Measurements from ENCODE around the gene NRXN2. TPM values are rescaled to one million over a fixed set of nuclear protein-coding genes. Genes with fewer than 3 reads are reported as not detected.

NRXN2 gene
- total and polyA plus RNA-seq, 2 donors (not counting 3 experiments of a cell fraction or from before 2014, with no cell fraction given), result not detected

DNA sequence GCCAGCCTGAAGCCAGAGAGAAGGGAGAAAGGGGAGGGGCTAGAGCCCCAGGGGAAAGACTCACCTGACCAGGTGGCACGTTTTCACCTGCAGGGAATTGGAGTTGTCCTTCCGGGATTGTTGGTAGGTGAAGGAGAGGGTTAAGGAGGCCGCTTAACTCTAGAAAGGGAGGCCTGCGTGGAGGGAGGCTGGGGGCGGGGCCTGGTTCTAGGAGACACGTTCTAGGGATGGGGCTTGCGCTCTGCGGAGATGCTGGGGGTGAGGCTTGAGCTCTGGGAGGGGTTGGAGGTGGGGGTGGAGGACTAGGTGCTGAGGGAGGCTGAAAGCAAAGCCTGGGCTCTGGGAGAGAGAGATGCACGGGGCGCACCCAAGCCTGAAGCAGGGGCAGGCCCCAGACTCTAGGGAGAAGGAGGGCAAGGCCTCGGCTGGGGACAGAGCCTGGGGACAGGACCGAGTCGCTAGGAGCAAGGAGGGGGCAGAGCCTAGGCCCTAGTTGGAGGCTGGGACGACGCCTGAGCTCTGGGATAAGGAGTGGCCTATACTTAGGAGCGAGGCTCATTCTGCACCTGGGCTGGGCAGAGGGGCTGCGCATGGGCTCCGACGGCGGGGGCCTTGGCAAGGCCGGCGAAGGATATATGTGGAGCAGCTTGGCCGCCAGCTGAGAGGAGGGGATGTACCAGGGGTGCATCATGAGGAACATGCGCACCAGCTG, 18.5 kb upstream of the NRXN2 start:
- FAIRE-seq (no peak), DNase-seq (ENCODE audit: low read depth, low spot score) (no peak)
- intact Hi-C loops (cut with micrococcal nuclease) (loop anchor here (1.0 kb wide), 2 partner anchors 53 to 188 kb away; no protein-coding TSS in a partner anchor), dilution Hi-C loops (cut with MboI; ENCODE audit: extremely low pct_ligation_motif_present, low sequenced_read_pairs) (no loop called here)
- H3K9me1 ChIP-seq (replicated peaks; ENCODE audit: control insufficient read depth, extremely low read depth, insufficient read depth, low read length), result no peaks in the 10 kb centered on the region
- no peak for TF ChIP-seq MYC (IDR thresholded peaks at IDR 0.05; ENCODE audit: low read depth, low read length)
- TF ChIP-seq FOS (IDR thresholded peaks at IDR 0.05; ENCODE audit: borderline replicate concordance, insufficient read depth, low read length), result no peak
- TF ChIP-seq EZH2 (IDR thresholded peaks at IDR 0.05; ENCODE audit: borderline replicate concordance, low read depth, low read length, severe bottlenecking), result no peak
- no peak for TF ChIP-seq POLR2A (IDR thresholded peaks at IDR 0.05; ENCODE audit: low read depth, low read length)
- TF ChIP-seq POLR2AphosphoS5 (IDR thresholded peaks at IDR 0.05; ENCODE audit: insufficient read depth, low read depth, low read length), result no peak
- TF ChIP-seq, protein P1, sequence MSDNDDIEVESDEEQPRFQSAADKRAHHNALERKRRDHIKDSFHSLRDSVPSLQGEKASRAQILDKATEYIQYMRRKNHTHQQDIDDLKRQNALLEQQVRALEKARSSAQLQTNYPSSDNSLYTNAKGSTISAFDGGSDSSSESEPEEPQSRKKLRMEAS (IDR thresholded peaks at IDR 0.05; ENCODE audit: insufficient read depth, insufficient read length), result no peak
- H2AFZ ChIP-seq (ENCODE audit: low read depth, low read length), result no peak overlapping the region
- no peak overlapping the region for H3K9ac ChIP-seq (replicated peaks; ENCODE audit: extremely low read depth, insufficient read depth, low read length)
- H4K20me1 ChIP-seq (replicated peaks; ENCODE audit: control insufficient read depth, extremely low read depth, insufficient read depth, low read length), result no peaks in the 10 kb centered on the region
- BruUV-seq (replicated peaks), result no TSS peak
- POLR2A ChIA-PET, result no interaction called here
- H3K79me2 ChIP-seq (ENCODE audit: control insufficient read depth, insufficient read depth, low read length), result no peaks in the 10 kb centered on the region
- peaks cover 27 to 32% of the 10 kb centered on the region in 2 experiments for H3K27me3 ChIP-seq (ENCODE audit: control insufficient read depth in 2 of 2, insufficient read depth in 2 of 2, low read length in 2 of 2)
- H3K9me3 ChIP-seq (replicated peaks; ENCODE audit: control insufficient read depth, insufficient read depth, low read length), result no peaks in the 10 kb centered on the region
- H3K4me1 ChIP-seq (ENCODE audit: control insufficient read depth, extremely low read depth, insufficient read depth, low read length), result peaks cover 13% of the 10 kb centered on the region
- no peak overlapping the region for H3K4me3 ChIP-seq (replicated peaks in 1 of 3; ENCODE audit: insufficient read depth in 1 of 3, low read depth in 1 of 3, low read length in 3 of 3)
- CTCF ChIA-PET, result interaction anchor here (0.6 to 1.8 kb wide), 5 partner anchors 8 to 91 kb away, joined by 3 to 14 read pairs (median 6); no protein-coding TSS in a partner anchor
- H3K27ac ChIP-seq (ENCODE audit: insufficient read depth, low read depth, low read length), result no peak overlapping the region
- no peak overlapping the region for H3K4me2 ChIP-seq (ENCODE audit: insufficient read depth, low read length)
- no peaks in the 10 kb centered on the region for H3K36me3 ChIP-seq (ENCODE audit: control insufficient read depth in 2 of 2, extremely low read depth in 1 of 2, insufficient read depth in 2 of 2, low read length in 2 of 2)

DNA sequence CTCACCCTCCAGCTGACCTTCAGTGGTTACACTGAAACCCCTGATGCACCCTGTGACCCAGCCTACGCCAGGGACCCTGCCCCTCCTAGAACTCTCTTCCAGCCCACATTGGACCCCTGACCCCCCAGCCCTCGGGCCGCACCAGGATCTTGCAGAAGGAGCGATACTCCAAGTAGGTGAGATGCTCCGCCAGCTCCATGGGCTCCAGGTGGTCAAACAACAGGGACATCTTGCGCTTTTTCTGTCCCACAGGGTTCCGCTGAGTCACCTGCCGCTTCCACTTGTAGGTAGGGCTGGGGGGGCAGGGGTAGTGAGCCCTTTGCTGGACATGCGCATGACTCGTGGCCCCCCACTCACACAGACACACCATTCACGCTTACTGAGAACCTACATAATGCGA, 16.9 kb upstream of the NRXN2 start:
- BruUV-seq (replicated peaks), result no TSS peak
- POLR2A ChIA-PET, result no interaction called here

More for the DNA sequence above, 16.9 kb upstream of the NRXN2 start:
- H3K27ac ChIP-seq (ENCODE audit: insufficient read depth, low read depth, low read length), result no peak overlapping the region
- FAIRE-seq (no peak), DNase-seq (ENCODE audit: low read depth, low spot score) (no peak)
- H3K36me3 ChIP-seq (ENCODE audit: control insufficient read depth in 2 of 2, extremely low read depth in 1 of 2, insufficient read depth in 2 of 2, low read length in 2 of 2), result no peaks in the 10 kb centered on the region
- H3K79me2 ChIP-seq (ENCODE audit: control insufficient read depth, insufficient read depth, low read length), result no peaks in the 10 kb centered on the region
- H3K27me3 ChIP-seq (ENCODE audit: control insufficient read depth in 2 of 2, insufficient read depth in 2 of 2, low read length in 2 of 2), result peaks cover 26 to 27% of the 10 kb centered on the region in 2 experiments
- dilution Hi-C loops (cut with MboI; ENCODE audit: extremely low pct_ligation_motif_present, low sequenced_read_pairs), result no loop called here
- no peaks in the 10 kb centered on the region for H3K9me1 ChIP-seq (replicated peaks; ENCODE audit: control insufficient read depth, extremely low read depth, insufficient read depth, low read length)
- H3K9ac ChIP-seq (replicated peaks; ENCODE audit: extremely low read depth, insufficient read depth, low read length), result no peak overlapping the region
- CTCF ChIA-PET, result interaction anchor here (0.9 to 2.3 kb wide), 5 partner anchors 10 to 89 kb away, joined by 3 to 16 read pairs (median 4); no protein-coding TSS in a partner anchor
- H4K20me1 ChIP-seq (replicated peaks; ENCODE audit: control insufficient read depth, extremely low read depth, insufficient read depth, low read length), result no peaks in the 10 kb centered on the region
- intact Hi-C loops (cut with micrococcal nuclease), result no loop called here
- no peak overlapping the region for H3K4me3 ChIP-seq (replicated peaks in 1 of 3; ENCODE audit: insufficient read depth in 1 of 3, low read depth in 1 of 3, low read length in 3 of 3)
- no peak overlapping the region for H3K4me2 ChIP-seq (ENCODE audit: insufficient read depth, low read length)
- H2AFZ ChIP-seq (ENCODE audit: low read depth, low read length), result no peak overlapping the region
- TF ChIP-seq MYC (IDR thresholded peaks at IDR 0.05; ENCODE audit: low read depth, low read length), result no peak
- H3K9me3 ChIP-seq (replicated peaks; ENCODE audit: control insufficient read depth, insufficient read depth, low read length), result no peaks in the 10 kb centered on the region
- H3K4me1 ChIP-seq (ENCODE audit: control insufficient read depth, extremely low read depth, insufficient read depth, low read length), result peaks cover 10% of the 10 kb centered on the region

Measured in endothelial cell of umbilical vein (primary cell).